Measurements from ENCODE around the gene USH1G.
"Not testable (repeated sequence)": the region's sequence is repeated elsewhere in the genome, so short reads cannot be mapped to it uniquely, and the experiment has no call there.

USH1G gene

GRCh38 chr17:74873037-74873873 is 49.8 kb downstream of the USH1G start:
- DNase-seq: peak; percentile 99

- no peak for DNase-seq
Observed at GRCh38 chr17:74872313-74873036, 50.6 kb downstream of the USH1G start, which contains the start of gene FDXR. Gene FDXR (minus strand): TSS chr17:74872994. CDS start chr17:74872944, 50 bp downstream.

DNA sequence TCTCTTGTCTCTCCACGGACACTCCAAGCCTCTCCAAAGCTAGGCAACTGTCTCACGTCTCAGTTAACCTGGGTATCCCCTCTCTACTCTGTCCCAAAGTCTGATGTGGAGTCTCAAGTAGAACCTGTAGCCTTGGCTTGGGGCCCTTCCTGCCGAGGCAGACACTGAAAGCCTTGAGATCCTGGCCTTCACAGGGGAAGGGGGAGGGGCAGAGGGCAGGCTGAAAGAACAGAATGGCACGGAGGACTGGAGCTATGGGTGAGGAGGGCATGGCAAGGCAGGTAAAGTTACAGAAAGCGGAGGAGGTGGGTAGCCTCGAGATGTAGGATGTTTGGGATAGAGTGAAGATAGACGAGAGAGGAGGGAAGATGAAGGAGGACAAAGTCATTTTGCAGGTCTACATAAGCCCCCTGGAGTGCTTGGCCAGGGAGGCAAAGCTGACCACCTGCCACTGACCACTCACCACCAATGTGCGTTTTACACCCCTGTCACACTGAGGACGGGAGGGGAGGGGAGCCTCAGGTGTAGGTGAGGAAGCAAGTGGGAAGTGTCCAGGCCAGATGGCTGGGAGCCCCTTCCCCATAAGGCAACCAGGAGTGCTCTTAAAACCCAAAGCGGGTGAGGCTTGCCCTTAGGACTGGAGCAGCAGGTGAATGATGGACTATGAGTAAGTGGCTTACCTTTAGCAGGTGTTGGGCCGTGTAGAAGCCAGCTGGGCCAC is 51.5 kb downstream of the USH1G start:
- DNase-seq: no peak

DNA sequence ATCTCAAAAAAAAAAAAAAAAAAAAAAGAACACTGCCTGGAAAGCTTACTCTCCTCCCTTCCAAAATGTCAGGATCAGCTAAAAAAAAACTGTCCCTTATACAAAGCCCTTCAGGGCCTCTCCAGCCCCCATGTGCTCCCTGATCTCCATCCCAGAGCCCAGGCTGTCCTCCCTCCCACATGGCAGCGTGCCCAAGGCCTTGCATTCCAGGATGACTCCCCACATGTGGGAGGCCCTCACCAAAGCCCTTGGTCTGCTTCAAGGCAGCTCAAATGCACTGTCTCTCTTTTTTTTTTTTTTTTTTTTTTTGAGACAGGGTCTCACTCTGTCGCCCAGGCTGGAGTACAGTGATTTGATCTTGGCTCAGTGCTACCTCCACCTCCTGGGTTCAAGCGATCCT is 52.5 kb downstream of the USH1G start:
- no peak for DNase-seq

- not testable (repeated sequence) for DNase-seq
Observed at GRCh38 chr17:74870028-74870427, 53.0 kb downstream of the USH1G start.

DNA sequence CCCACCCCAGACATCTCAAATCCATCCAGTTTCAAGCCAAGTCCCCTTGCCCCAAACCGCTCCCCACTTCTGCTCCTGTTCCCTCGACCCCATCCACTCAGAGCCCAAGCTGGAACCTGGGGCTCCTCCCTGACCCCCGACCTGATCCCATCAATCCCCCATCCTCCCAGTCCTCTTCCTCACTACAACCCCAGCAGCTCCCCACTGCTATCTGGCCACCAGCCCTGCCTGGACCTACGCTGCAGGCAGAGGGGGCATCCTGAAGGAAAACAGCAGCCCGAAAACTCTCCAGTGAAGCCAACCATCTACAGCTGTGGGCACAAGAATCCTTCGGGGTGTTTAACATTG is 54.2 kb downstream of the USH1G start:
- no peak for DNase-seq

DNA sequence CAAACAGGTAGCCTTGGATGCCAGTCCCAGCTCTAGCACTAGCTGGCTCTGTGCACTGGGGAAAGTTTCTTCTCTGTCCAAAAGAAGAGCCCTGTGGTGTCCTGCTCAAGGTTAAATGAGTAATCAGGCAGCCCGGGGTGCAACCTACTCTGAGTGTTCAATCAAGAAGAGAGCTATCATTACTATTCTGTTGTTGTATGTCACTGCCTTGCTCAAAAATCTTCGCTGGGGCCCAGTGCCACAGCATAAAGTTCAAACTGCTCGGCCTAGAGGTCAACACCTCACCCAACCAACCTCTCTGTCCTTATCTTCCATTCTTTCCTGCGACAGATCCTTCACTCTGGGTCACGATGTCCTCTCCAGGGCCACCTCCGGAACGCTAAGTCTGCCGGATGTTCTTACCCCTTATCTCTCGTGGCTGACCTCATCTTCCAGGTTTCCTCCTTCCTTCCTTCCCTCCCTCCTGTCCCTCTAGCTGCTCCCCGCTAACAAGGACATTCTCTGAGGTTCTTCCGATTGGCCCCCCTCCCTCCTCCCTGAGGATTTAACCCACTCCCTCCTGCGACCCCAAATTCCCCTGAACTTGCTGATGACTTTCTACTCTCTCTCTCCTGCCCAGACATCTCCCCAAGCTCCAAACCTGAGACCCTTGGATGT is 54.7 kb downstream of the USH1G start:
- DNase-seq: no peak

- no peak for DNase-seq
Observed at GRCh38 chr17:74866198-74866835, 56.7 kb downstream of the USH1G start.

Data from activated CD4-positive, alpha-beta T cell treated with anti-CD3 and anti-CD28 coated beads, Interleukin-2, amount 50 U/mL, for 48 hours (primary cell).